ENCODE measurements around the gene ZNF469.

DNA sequence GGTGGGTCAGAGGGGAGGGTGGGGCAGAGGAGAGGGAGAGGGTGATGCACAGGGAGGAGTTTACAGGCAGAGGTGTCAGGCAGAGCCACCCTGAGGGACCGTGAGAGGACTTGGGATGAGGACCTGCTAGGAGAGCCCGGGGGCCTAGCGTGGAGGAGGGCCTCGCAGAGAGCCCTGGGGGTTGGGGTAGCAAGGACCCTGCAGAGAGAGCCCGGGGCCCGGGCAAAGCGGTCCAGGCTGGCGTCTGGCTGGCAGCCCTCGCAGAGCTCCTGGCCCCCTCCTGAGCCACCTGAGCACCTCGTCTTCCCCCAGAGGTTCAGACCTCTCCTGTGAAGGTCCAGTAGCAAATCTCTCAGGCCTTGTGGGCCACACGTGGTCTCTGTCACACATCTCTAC lies 42.0 kb upstream of the ZNF469 start:
- TF ChIP-seq, protein P1, sequence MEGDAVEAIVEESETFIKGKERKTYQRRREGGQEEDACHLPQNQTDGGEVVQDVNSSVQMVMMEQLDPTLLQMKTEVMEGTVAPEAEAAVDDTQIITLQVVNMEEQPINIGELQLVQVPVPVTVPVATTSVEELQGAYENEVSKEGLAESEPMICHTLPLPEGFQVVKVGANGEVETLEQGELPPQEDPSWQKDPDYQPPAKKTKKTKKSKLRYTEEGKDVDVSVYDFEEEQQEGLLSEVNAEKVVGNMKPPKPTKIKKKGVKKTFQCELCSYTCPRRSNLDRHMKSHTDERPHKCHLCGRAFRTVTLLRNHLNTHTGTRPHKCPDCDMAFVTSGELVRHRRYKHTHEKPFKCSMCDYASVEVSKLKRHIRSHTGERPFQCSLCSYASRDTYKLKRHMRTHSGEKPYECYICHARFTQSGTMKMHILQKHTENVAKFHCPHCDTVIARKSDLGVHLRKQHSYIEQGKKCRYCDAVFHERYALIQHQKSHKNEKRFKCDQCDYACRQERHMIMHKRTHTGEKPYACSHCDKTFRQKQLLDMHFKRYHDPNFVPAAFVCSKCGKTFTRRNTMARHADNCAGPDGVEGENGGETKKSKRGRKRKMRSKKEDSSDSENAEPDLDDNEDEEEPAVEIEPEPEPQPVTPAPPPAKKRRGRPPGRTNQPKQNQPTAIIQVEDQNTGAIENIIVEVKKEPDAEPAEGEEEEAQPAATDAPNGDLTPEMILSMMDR (IDR thresholded peaks at IDR 0.05; ENCODE audit: poor library complexity, severe bottlenecking) = no peak
- TF ChIP-seq MXI1 (conservative IDR thresholded peaks at IDR 0.05; ENCODE audit: poor library complexity, severe bottlenecking) = no peak
- no peak for TF ChIP-seq EP300 (conservative IDR thresholded peaks at IDR 0.05; ENCODE audit: poor library complexity, severe bottlenecking)
- no peak for TF ChIP-seq POLR2AphosphoS5 (IDR thresholded peaks at IDR 0.05)
- TF ChIP-seq, protein P2, sequence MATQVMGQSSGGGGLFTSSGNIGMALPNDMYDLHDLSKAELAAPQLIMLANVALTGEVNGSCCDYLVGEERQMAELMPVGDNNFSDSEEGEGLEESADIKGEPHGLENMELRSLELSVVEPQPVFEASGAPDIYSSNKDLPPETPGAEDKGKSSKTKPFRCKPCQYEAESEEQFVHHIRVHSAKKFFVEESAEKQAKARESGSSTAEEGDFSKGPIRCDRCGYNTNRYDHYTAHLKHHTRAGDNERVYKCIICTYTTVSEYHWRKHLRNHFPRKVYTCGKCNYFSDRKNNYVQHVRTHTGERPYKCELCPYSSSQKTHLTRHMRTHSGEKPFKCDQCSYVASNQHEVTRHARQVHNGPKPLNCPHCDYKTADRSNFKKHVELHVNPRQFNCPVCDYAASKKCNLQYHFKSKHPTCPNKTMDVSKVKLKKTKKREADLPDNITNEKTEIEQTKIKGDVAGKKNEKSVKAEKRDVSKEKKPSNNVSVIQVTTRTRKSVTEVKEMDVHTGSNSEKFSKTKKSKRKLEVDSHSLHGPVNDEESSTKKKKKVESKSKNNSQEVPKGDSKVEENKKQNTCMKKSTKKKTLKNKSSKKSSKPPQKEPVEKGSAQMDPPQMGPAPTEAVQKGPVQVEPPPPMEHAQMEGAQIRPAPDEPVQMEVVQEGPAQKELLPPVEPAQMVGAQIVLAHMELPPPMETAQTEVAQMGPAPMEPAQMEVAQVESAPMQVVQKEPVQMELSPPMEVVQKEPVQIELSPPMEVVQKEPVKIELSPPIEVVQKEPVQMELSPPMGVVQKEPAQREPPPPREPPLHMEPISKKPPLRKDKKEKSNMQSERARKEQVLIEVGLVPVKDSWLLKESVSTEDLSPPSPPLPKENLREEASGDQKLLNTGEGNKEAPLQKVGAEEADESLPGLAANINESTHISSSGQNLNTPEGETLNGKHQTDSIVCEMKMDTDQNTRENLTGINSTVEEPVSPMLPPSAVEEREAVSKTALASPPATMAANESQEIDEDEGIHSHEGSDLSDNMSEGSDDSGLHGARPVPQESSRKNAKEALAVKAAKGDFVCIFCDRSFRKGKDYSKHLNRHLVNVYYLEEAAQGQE (IDR thresholded peaks at IDR 0.05; ENCODE audit: borderline replicate concordance) = no peak
- TF ChIP-seq EZH2 (IDR thresholded peaks at IDR 0.05; ENCODE audit: borderline replicate concordance, insufficient read depth, low read length, poor library complexity, severe bottlenecking) = no peak
- no peak for TF ChIP-seq RAD21 (conservative IDR thresholded peaks at IDR 0.05)
- TF ChIP-seq TAF1 (IDR thresholded peaks at IDR 0.05; ENCODE audit: low read depth) = no peak

Measured in neural cell (in vitro differentiated cells).